ENCODE results near the gene NDUFC2.
A peak's percentile ranks its signal among the peaks of the same experiment; 100 is the strongest.
"Not testable (repeated sequence)": the region's sequence is repeated elsewhere in the genome, so short reads cannot be mapped to it uniquely, and the experiment has no call there.

Gene NDUFC2

GRCh38 chr11:78033040-78033439 is 46.6 kb downstream of the NDUFC2 start:
- peaks cover 13% of the 10 kb centered on the region for H3K4me1 ChIP-seq (ENCODE audit: low read depth, poor library complexity, severe bottlenecking)
- no peaks in the 10 kb centered on the region for H3K27me3 ChIP-seq (ENCODE audit: insufficient read depth, low read depth)
- H4K20me1 ChIP-seq (ENCODE audit: insufficient read depth) = no peaks in the 10 kb centered on the region
- H3K9ac ChIP-seq = no peak overlapping the region
- H2AFZ ChIP-seq (ENCODE audit: low read depth) = no peak overlapping the region
- no peaks in the 10 kb centered on the region for H3K79me2 ChIP-seq (ENCODE audit: insufficient read depth, low read depth)
- no peak overlapping the region for H3K4me3 ChIP-seq (IDR thresholded peaks at IDR 0.05; ENCODE audit: insufficient read depth, low read depth, low read length)
- no peaks in the 10 kb centered on the region for H3K36me3 ChIP-seq (ENCODE audit: insufficient read depth)
- no peak overlapping the region for H3K4me2 ChIP-seq
- TF ChIP-seq CTCF (conservative IDR thresholded peaks at IDR 0.05; ENCODE audit: low read depth, low read length) = no peak
- H3K27ac ChIP-seq = no peak overlapping the region

GRCh38 chr11:78032090-78032489 is 47.6 kb downstream of the NDUFC2 start:
- no peaks in the 10 kb centered on the region for H3K36me3 ChIP-seq (ENCODE audit: insufficient read depth)
- H3K27ac ChIP-seq = no peak overlapping the region
- peak overlapping the region; percentile 2; the same call in 1 of the 2 replicates for H3K4me2 ChIP-seq
- no peaks in the 10 kb centered on the region for H3K27me3 ChIP-seq (ENCODE audit: insufficient read depth, low read depth)
- H3K79me2 ChIP-seq (ENCODE audit: insufficient read depth, low read depth) = no peaks in the 10 kb centered on the region
- H3K4me1 ChIP-seq (ENCODE audit: low read depth, poor library complexity, severe bottlenecking) = peaks cover 13% of the 10 kb centered on the region
- no peak overlapping the region for H3K9ac ChIP-seq
- TF ChIP-seq CTCF (conservative IDR thresholded peaks at IDR 0.05; ENCODE audit: low read depth, low read length) = no peak
- H2AFZ ChIP-seq (ENCODE audit: low read depth) = no peak overlapping the region; the same call in 1 of the 2 replicates
- no peaks in the 10 kb centered on the region for H4K20me1 ChIP-seq (ENCODE audit: insufficient read depth)
- H3K4me3 ChIP-seq (IDR thresholded peaks at IDR 0.05; ENCODE audit: insufficient read depth, low read depth, low read length) = no peak overlapping the region

- Histone ChIP-seq H3K79me2 (ENCODE audit: insufficient read depth, low read depth) (no peaks in the 10 kb centered on the region), H2AFZ (ENCODE audit: low read depth) (no peak overlapping the region; the same call in 1 of the 2 replicates), H3K4me1 (ENCODE audit: low read depth, poor library complexity, severe bottlenecking) (peaks cover 13% of the 10 kb centered on the region), H3K4me2 (peak overlapping the region; percentile 2; the same call in 1 of the 2 replicates), H3K4me3 (IDR thresholded peaks at IDR 0.05; ENCODE audit: insufficient read depth, low read depth, low read length) (no peak overlapping the region), H3K9ac (no peak overlapping the region), H3K36me3 (ENCODE audit: insufficient read depth) (no peaks in the 10 kb centered on the region), H3K27ac (no peak overlapping the region), H4K20me1 (ENCODE audit: insufficient read depth) (no peaks in the 10 kb centered on the region), H3K27me3 (ENCODE audit: insufficient read depth, low read depth) (no peaks in the 10 kb centered on the region)
- no peak for TF ChIP-seq CTCF (conservative IDR thresholded peaks at IDR 0.05; ENCODE audit: low read depth, low read length)
Measured at GRCh38 chr11:78031629-78032028, 48.0 kb downstream of the NDUFC2 start.

GRCh38 chr11:78030429-78031325 is 49.0 kb downstream of the NDUFC2 start:
- TF ChIP-seq CTCF (conservative IDR thresholded peaks at IDR 0.05; ENCODE audit: low read depth, low read length) = no peak
- Histone ChIP-seq H3K4me1 (ENCODE audit: low read depth, poor library complexity, severe bottlenecking) (peaks cover 13% of the 10 kb centered on the region), H3K27me3 (ENCODE audit: insufficient read depth, low read depth) (no peaks in the 10 kb centered on the region), H3K9ac (no peak overlapping the region), H3K27ac (no peak overlapping the region), H2AFZ (ENCODE audit: low read depth) (no peak overlapping the region), H3K4me2 (no peak overlapping the region), H3K79me2 (ENCODE audit: insufficient read depth, low read depth) (no peaks in the 10 kb centered on the region), H3K4me3 (IDR thresholded peaks at IDR 0.05; ENCODE audit: insufficient read depth, low read depth, low read length) (no peak overlapping the region), H4K20me1 (ENCODE audit: insufficient read depth) (no peaks in the 10 kb centered on the region), H3K36me3 (ENCODE audit: insufficient read depth) (no peaks in the 10 kb centered on the region)

- H3K4me3 ChIP-seq (IDR thresholded peaks at IDR 0.05; ENCODE audit: insufficient read depth, low read depth, low read length); H3K4me2 ChIP-seq; H4K20me1 ChIP-seq (ENCODE audit: insufficient read depth); H3K79me2 ChIP-seq (ENCODE audit: insufficient read depth, low read depth); H3K27me3 ChIP-seq (ENCODE audit: insufficient read depth, low read depth); H3K36me3 ChIP-seq (ENCODE audit: insufficient read depth); H3K9ac ChIP-seq; H2AFZ ChIP-seq (ENCODE audit: low read depth); H3K27ac ChIP-seq: not testable (repeated sequence)
- H3K4me1 ChIP-seq (ENCODE audit: low read depth, poor library complexity, severe bottlenecking) = peaks cover 13% of the 10 kb centered on the region
Measured at GRCh38 chr11:78028423-78028822, 51.2 kb downstream of the NDUFC2 start.
